GM18499 (cell line): ENCODE data around the gene SFI1.
"Not testable (repeated sequence)": the region's sequence is repeated elsewhere in the genome, so short reads cannot be mapped to it uniquely, and the experiment has no call there.

Experiments
- ATAC-seq: cut with Tn5 transposase; IDR thresholded peaks from one replicate; pipeline ENCODE4 v1.9.1; 2021; ENCODE audit warnings: moderate number of reproducible peaks; ENCODE audit not compliant: insufficient read depth, unreplicated experiment

Gene SFI1

GRCh38 chr22:31538815-31539214 lies 42.5 kb downstream of the SFI1 start:
- no peak for ATAC-seq

- not testable (repeated sequence) for ATAC-seq
Measured at GRCh38 chr22:31540166-31540565, 43.8 kb downstream of the SFI1 start.

- no peak for ATAC-seq
Measured at GRCh38 chr22:31540966-31541365, 44.6 kb downstream of the SFI1 start.

- no peak for ATAC-seq
Measured at GRCh38 chr22:31544481-31545480, 48.4 kb downstream of the SFI1 start.

- ATAC-seq = no peak
Measured at GRCh38 chr22:31550871-31551370, 54.6 kb downstream of the SFI1 start.

GRCh38 chr22:31556627-31557203 lies 60.4 kb downstream of the SFI1 start:
- ATAC-seq = no peak

- not testable (repeated sequence) for ATAC-seq
Measured at GRCh38 chr22:31558546-31558945, 62.2 kb downstream of the SFI1 start.

GRCh38 chr22:31561238-31561887 lies 65.0 kb downstream of the SFI1 start:
- ATAC-seq = no peak

GRCh38 chr22:31561970-31562369 lies 65.6 kb downstream of the SFI1 start:
- no peak for ATAC-seq

GRCh38 chr22:31566484-31566883 lies 70.1 kb downstream of the SFI1 start:
- ATAC-seq = no peak

- ATAC-seq = no peak
Measured at GRCh38 chr22:31567196-31567595, 70.9 kb downstream of the SFI1 start.

GRCh38 chr22:31567702-31568101 lies 71.4 kb downstream of the SFI1 start:
- no peak for ATAC-seq

- no peak for ATAC-seq
Measured at GRCh38 chr22:31569126-31569525, 72.8 kb downstream of the SFI1 start.

GRCh38 chr22:31572939-31573338 lies 76.6 kb downstream of the SFI1 start:
- ATAC-seq = no peak

- no peak for ATAC-seq
Measured at GRCh38 chr22:31574055-31574670, 77.8 kb downstream of the SFI1 start.

GRCh38 chr22:31575190-31575589 lies 78.9 kb downstream of the SFI1 start:
- no peak for ATAC-seq

- no peak for ATAC-seq
Measured at GRCh38 chr22:31577711-31578110, 81.4 kb downstream of the SFI1 start.

GRCh38 chr22:31578171-31578570 lies 81.8 kb downstream of the SFI1 start:
- ATAC-seq = no peak

- no peak for ATAC-seq
Measured at GRCh38 chr22:31579835-31580242, 83.5 kb downstream of the SFI1 start.

- ATAC-seq = no peak
Measured at GRCh38 chr22:31583861-31584485, 87.6 kb downstream of the SFI1 start.
